HEK293 (cell line): ENCODE data around the gene TNFSF12.

ENCODE experiments used
- CTCF ChIA-PET: fragments of 350-600 bp; formaldehyde crosslinking; extraction: SDS; loops from one replicate; lab custom pipeline; 2021; ENCODE audit warnings: antibody characterized with exemption; lab: Yijun Ruan, JAX
- POLR2A ChIA-PET: fragments of 300-600 bp; formaldehyde crosslinking; extraction: SDS; loops from one replicate; lab custom pipeline; 2020; ENCODE audit warnings: antibody characterized with exemption, inconsistent platforms; lab: Yijun Ruan, JAX
- H3K27ac ChIP-seq: fragments of 200-500 bp; sonication (Bioruptor generic); 2 replicates; pipeline ENCODE4 v1.5.1; 2014; ENCODE audit warnings: low read depth, low read length, control low read depth, inconsistent platforms; ENCODE audit errors: extremely low read depth
- H3K36me3 ChIP-seq, 2 experiments: fragments of 200-500 bp in 1 of 2; sonication (Bioruptor generic) in 1 of 2; 1 replicate in 1 of 2; 2 replicates in 1 of 2; pipeline ENCODE4 v1.5.1; 2014 to 2017; ENCODE audit warnings: inconsistent platforms in 2 of 2, low read length in 2 of 2; ENCODE audit not compliant: control insufficient read depth in 2 of 2, insufficient read depth in 1 of 2
- H3K4me1 ChIP-seq: fragments of 200-500 bp; sonication (Bioruptor generic); 2 replicates; pipeline ENCODE4 v1.5.1; 2014; ENCODE audit warnings: mild to moderate bottlenecking, low read length, inconsistent platforms; ENCODE audit not compliant: control insufficient read depth, insufficient read depth
- H3K4me3 ChIP-seq: 2 replicates; pipeline ENCODE4 v1.5.1; 2011; ENCODE audit warnings: low read depth, mild to moderate bottlenecking, control low read depth, low read length, moderate library complexity
- H3K9me3 ChIP-seq: fragments of 200-500 bp; sonication (Bioruptor generic); 2 replicates; pipeline ENCODE4 v1.5.1; 2014; ENCODE audit warnings: low read depth, low read length, inconsistent platforms; ENCODE audit not compliant: control insufficient read depth, insufficient read depth
- BCL11B ChIP-seq: fragments of 450-650 bp; formaldehyde crosslinking; IDR thresholded peaks from 2 replicates; pipeline ENCODE4 v1.5.1; 2016; ENCODE audit warnings: low read depth, missing biosample characterization, missing genetic modification characterization
- GLIS2 ChIP-seq: fragments of 450-650 bp; formaldehyde crosslinking; IDR thresholded peaks from 2 replicates; pipeline ENCODE4 v1.5.1; 2016; ENCODE audit warnings: missing biosample characterization, missing genetic modification characterization
- KLF10 ChIP-seq: fragments of 450-650 bp; IDR thresholded peaks from 2 replicates; pipeline ENCODE4 v1.5.1; 2018; ENCODE audit warnings: missing biosample characterization, mild to moderate bottlenecking, missing genetic modification characterization
- KLF9 ChIP-seq: fragments of 450-650 bp; formaldehyde crosslinking; IDR thresholded peaks from 2 replicates; pipeline ENCODE4 v1.5.1; 2016; ENCODE audit warnings: missing biosample characterization, missing genetic modification characterization, low read depth
- PRDM1 ChIP-seq: fragments of 450-650 bp; formaldehyde crosslinking; IDR thresholded peaks from 2 replicates; pipeline ENCODE4; 2016; ENCODE audit warnings: missing biosample characterization, missing genetic modification characterization
- REPIN1 ChIP-seq: fragments of 450-650 bp; formaldehyde crosslinking; IDR thresholded peaks from 2 replicates; pipeline ENCODE4 v1.5.1; 2017; ENCODE audit warnings: missing biosample characterization, missing genetic modification characterization, low read depth
- SCRT2 ChIP-seq: fragments of 450-650 bp; formaldehyde crosslinking; IDR thresholded peaks from 2 replicates; pipeline ENCODE4 v1.5.1; 2016; ENCODE audit warnings: missing biosample characterization, missing genetic modification characterization
- TRIM28 ChIP-seq: IDR thresholded peaks from 2 replicates; pipeline ENCODE4 v1.6.1; 2011; ENCODE audit warnings: low read length, control low read depth, borderline replicate concordance
- ZEB2 ChIP-seq: fragments of 450-650 bp; formaldehyde crosslinking; IDR thresholded peaks from 2 replicates; pipeline ENCODE4 v1.5.1; 2016; ENCODE audit warnings: missing biosample characterization, missing genetic modification characterization
- ZFP3 ChIP-seq: fragments of 450-650 bp; formaldehyde crosslinking; IDR thresholded peaks from 2 replicates; pipeline ENCODE4 v1.5.1; 2016; ENCODE audit warnings: low read depth, missing biosample characterization, missing genetic modification characterization
- ZFP37 ChIP-seq: fragments of 450-650 bp; formaldehyde crosslinking; IDR thresholded peaks from 2 replicates; pipeline ENCODE4 v1.5.1; 2016; ENCODE audit warnings: missing biosample characterization, missing genetic modification characterization
- ZNF146 ChIP-seq: fragments of 450-650 bp; formaldehyde crosslinking; IDR thresholded peaks from 2 replicates; pipeline ENCODE4 v1.5.1; 2016; ENCODE audit warnings: missing biosample characterization, missing genetic modification characterization
- ZNF24 ChIP-seq: fragments of 450-650 bp; formaldehyde crosslinking; IDR thresholded peaks from 2 replicates; pipeline ENCODE4 v1.5.1; 2016; ENCODE audit warnings: missing biosample characterization, missing genetic modification characterization
- ZNF248 ChIP-seq: fragments of 450-650 bp; formaldehyde crosslinking; IDR thresholded peaks from 2 replicates; pipeline ENCODE4 v1.5.1; 2017; ENCODE audit warnings: missing biosample characterization, missing genetic modification characterization
- ZNF416 ChIP-seq: fragments of 450-650 bp; formaldehyde crosslinking; IDR thresholded peaks from 2 replicates; pipeline ENCODE4 v1.5.1; 2016; ENCODE audit warnings: missing biosample characterization, missing genetic modification characterization
- ZNF521 ChIP-seq: fragments of 450-650 bp; formaldehyde crosslinking; IDR thresholded peaks from 2 replicates; pipeline ENCODE4 v1.5.1; 2017; ENCODE audit warnings: missing biosample characterization, mild to moderate bottlenecking, missing genetic modification characterization
- ZNF549 ChIP-seq: fragments of 450-650 bp; IDR thresholded peaks from 2 replicates; pipeline ENCODE4 v1.5.1; 2018; ENCODE audit warnings: missing biosample characterization, missing genetic modification characterization, mild to moderate bottlenecking, inconsistent platforms, moderate library complexity
- ZNF561 ChIP-seq: fragments of 450-650 bp; IDR thresholded peaks from 2 replicates; pipeline ENCODE4 v1.5.1; 2018; ENCODE audit warnings: missing biosample characterization, missing genetic modification characterization, borderline replicate concordance
- ZNF585B ChIP-seq: fragments of 450-650 bp; formaldehyde crosslinking; IDR thresholded peaks from 2 replicates; pipeline ENCODE4 v1.5.1; 2016; ENCODE audit warnings: missing biosample characterization, missing genetic modification characterization
- ZNF660 ChIP-seq: fragments of 450-650 bp; IDR thresholded peaks from 2 replicates; pipeline ENCODE4 v1.5.1; 2018; ENCODE audit warnings: missing biosample characterization, mild to moderate bottlenecking, missing genetic modification characterization
- ZSCAN23 ChIP-seq: fragments of 450-650 bp; formaldehyde crosslinking; IDR thresholded peaks from 2 replicates; pipeline ENCODE4 v1.5.1; 2016; ENCODE audit warnings: missing biosample characterization, missing genetic modification characterization

Gene TNFSF12

DNA sequence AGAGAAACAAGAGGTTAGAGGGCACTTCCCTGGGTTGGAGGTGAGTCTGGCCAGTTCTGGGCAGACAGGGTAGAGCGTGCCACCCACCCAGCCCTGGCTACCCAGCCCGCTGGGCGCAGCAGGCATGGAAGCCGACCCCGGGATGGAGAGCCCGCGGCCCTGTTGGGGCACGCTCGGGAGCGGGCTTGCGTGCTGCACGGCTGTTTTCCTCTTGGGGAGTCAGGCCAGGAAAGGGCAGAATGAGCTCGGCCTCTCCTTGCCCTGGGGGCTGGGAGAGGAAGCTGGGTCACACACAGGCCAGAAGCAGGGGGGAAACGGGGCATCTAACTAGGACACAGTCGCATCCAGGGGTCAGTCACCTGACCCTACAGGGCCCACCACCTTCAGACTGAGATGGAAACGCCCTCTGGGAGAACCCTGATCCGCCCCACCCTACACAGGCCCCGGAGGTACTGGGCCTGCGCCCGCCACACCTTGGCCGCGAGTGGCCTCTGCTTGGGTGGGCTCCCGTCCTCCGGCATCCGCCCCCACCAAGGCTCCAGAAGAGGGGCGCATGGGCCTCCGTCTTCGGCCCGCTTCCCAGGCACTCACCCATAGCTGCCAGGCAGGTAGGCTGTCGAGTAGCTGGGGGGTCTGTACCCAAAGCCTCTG is 39.8 kb downstream of the TNFSF12 start:
- no peaks in the 10 kb centered on the region; the same call in 1 of the 2 replicates for H3K4me1 ChIP-seq
- TF ChIP-seq ZNF549 (no peak), GLIS2 (no peak), ZSCAN23 (tag by site-specific recombination) (no peak), ZNF585B (no peak), BCL11B (tag by site-specific recombination) (no peak), TRIM28 (no peak), ZNF248 (tag by site-specific recombination) (no peak), ZNF521 (no peak), PRDM1 (tag by site-specific recombination) (no peak), ZFP3 (no peak), ZEB2 (tag by site-specific recombination) (no peak), ZFP37 (tag by site-specific recombination) (no peak), ZNF24 (tag by site-specific recombination) (no peak)
- no peak overlapping the region for H3K4me3 ChIP-seq
- POLR2A ChIA-PET, result interaction anchor here (1.7 to 3.1 kb wide), 2 partner anchors 9 to 99 kb away, joined by 5 to 18 read pairs; partner anchors contain the start of genes CD68 and TP53
- peaks cover 26 to 80% of the 10 kb centered on the region in 2 experiments for H3K36me3 ChIP-seq
- CTCF ChIA-PET, result interaction anchor here (0.5 to 2.0 kb wide), 10 partner anchors 9 to 542 kb away, joined by 3 to 10 read pairs (median 4); partner anchors contain the start of genes CD68, TP53 and WRAP53
- H3K9me3 ChIP-seq, result no peaks in the 10 kb centered on the region
- H3K27ac ChIP-seq, result no peak overlapping the region

DNA sequence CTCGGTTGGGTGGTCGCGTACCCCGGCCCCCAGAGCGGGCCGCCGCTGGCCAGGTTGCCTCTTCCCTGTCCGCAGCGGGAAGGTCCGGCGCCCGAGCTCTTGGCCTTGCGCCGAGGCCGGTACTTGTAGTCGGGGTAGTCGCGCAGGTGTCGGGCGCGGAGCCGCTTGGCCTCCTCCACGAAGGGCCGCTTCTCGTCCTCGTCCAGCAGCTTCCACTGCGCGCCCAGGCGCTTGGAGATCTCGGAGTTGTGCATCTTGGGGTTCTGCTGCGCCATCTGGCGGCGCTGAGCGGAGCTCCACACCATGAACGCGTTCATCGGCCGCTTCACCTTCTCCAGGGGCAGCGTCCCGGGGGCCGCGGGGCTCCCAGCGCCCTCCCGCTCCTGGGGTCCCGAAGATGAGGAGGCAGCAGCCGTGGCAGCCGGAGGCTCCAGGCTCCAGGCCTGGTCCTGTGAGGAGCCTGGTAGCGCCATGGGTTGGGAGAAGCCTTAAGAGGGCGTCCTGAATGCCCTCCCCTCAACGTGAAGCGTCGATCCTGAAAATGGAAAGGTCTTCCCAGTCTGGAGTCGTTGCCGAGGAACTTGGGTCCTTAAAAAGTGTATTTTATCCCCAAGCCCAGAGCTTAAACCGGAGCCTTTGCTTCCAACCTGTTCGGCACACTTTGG is 40.5 kb downstream of the TNFSF12 start:
- POLR2A ChIA-PET, result interaction anchor here (1.7 to 3.1 kb wide), 2 partner anchors 9 to 98 kb away, joined by 5 to 18 read pairs; partner anchors contain the start of genes CD68 and TP53
- H3K4me3 ChIP-seq, result no peak overlapping the region
- H3K36me3 ChIP-seq, result peaks cover 33 to 86% of the 10 kb centered on the region in 2 experiments
- no peak for TF ChIP-seq ZNF416 (tag by site-specific recombination)
- no peak for TF ChIP-seq ZNF660
- no peak for TF ChIP-seq ZNF561 (tag by site-specific recombination)
- no peak for TF ChIP-seq ZEB2 (tag by site-specific recombination)
- no peak overlapping the region for H3K27ac ChIP-seq
- H3K9me3 ChIP-seq, result no peaks in the 10 kb centered on the region
- H3K4me1 ChIP-seq, result no peaks in the 10 kb centered on the region; the same call in 1 of the 2 replicates
- CTCF ChIA-PET, result interaction anchor here (0.5 to 2.0 kb wide), 12 partner anchors 9 to 543 kb away, joined by 3 to 10 read pairs (median 4); partner anchors contain the start of genes CD68, TP53 and WRAP53

DNA sequence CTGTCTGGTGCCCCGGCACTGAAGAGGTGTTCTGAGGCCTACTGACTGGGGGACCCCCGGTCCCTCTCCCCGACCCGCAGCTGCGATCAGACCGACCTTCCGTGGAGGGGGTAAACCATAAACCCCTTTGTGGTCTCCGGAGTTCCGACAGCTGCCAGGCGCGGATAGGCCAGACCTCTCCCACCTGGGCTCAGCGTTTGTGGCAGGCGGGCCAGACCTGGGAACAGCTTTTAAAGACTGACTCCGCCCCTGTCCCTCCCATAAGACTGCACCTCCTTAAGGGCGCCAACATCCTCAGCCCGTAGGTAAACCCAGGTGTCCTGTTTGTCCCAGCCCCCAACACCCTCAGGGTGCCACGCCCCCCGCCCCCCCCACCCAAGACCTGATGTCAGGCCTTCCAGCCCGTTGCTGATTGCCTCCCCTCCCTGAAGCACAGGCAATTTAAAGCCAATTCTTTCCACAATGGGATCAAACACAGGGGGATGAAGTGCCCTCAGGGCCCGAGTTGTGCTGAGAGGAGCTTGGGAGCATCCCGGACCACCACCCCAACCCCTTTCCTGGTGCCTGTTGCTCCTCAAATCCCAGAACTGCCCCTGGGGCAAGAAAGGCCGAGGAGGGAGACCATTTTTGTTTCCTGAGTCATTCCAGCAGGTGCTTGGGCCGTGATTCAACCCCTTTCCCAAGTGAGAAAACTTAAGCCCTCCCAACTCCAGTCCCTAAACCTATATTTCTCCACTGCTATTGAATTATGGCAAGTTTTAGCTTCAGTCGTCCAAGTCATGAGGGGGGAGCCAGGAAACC is 41.2 kb downstream of the TNFSF12 start, which contains the start of gene SOX15:
SOX15 (minus strand) TSS at position 204 of the 801 bp plus-strand sequence. CDS start 418 bp downstream, outside the sequence.
- Histone ChIP-seq H3K4me1 (no peaks in the 10 kb centered on the region; the same call in 1 of the 2 replicates), H3K36me3 (peaks cover 40 to 94% of the 10 kb centered on the region in 2 experiments), H3K27ac (peak within 1 kb of the TSS; percentile 8; the same call in 1 of the 2 replicates), H3K9me3 (no peaks in the 10 kb centered on the region), H3K4me3 (no peak within 1 kb of the TSS)
- peak; percentile 55; the same call in 1 of the 2 replicates for TF ChIP-seq KLF9 (tag by site-specific recombination)
- TF ChIP-seq KLF10 (tag by site-specific recombination), result 0 out of 2 replicates have a peak, but pooled peaks have one; percentile 23
- TF ChIP-seq SCRT2 (tag by site-specific recombination), result peak; percentile 20; the same call in 1 of the 2 replicates
- no peak for TF ChIP-seq ZNF146 (tag by site-specific recombination)
- no peak for TF ChIP-seq REPIN1 (tag by site-specific recombination)
- CTCF ChIA-PET, result interaction anchor here (0.6 to 2.0 kb wide), 8 partner anchors 10 to 291 kb away, joined by 3 to 10 read pairs (median 4); partner anchors contain the start of genes CD68, TP53 and WRAP53
- POLR2A ChIA-PET, result interaction anchor here (0.6 to 3.1 kb wide), 6 partner anchors 9 to 311 kb away, joined by 3 to 18 read pairs (median 4); partner anchors contain the start of genes CD68 and TP53
